Natural killer cell (primary cell): ENCODE measurements around the gene PPP2R2D. TPM values are rescaled to one million over a fixed set of nuclear protein-coding genes. Genes with fewer than 3 reads are reported as not detected.

Experiments used
- ATAC-seq, 3 donors: fragments of 150-1000 bp in 2 of 3; fragments of 200-7000 bp in 1 of 3; cut with Tn5 transposase; 1 replicate in 1 of 3; 2 replicates in 2 of 3; pipeline ENCODE4 v1.10.0; 2021; ENCODE audit warnings: mild to moderate bottlenecking in 2 of 3, moderate library complexity in 2 of 3
- DNase-seq, 2 donors: peaks; one replicate each; pipeline versions ENCODE4 v3.0.0 to v3.0.0-alpha.2; 2013 to 2021; ENCODE audit warnings: mixed read lengths in 1 of 2
- H3K27ac ChIP-seq: one replicate; pipeline ENCODE4 v1.5.1; 2013; ENCODE audit warnings: mild to moderate bottlenecking, low read length
- H3K27me3 ChIP-seq: one replicate; pipeline ENCODE4 v1.6.1; 2013; ENCODE audit warnings: low read length; ENCODE audit not compliant: control insufficient read depth, insufficient read depth
- H3K36me3 ChIP-seq: one replicate; pipeline ENCODE4 v1.6.1; 2013; ENCODE audit warnings: low read length; ENCODE audit not compliant: control insufficient read depth, insufficient read depth
- H3K4me1 ChIP-seq: one replicate; pipeline ENCODE4 v1.6.1; 2013; ENCODE audit warnings: low read length; ENCODE audit not compliant: control insufficient read depth, insufficient read depth
- H3K4me3 ChIP-seq: one replicate; pipeline ENCODE4 v1.5.1; 2013; ENCODE audit warnings: low read length
- H3K9me3 ChIP-seq: one replicate; pipeline ENCODE4 v1.6.1; 2013; ENCODE audit warnings: low read length; ENCODE audit not compliant: control insufficient read depth, insufficient read depth
- H3K27ac Mint-ChIP-seq, 2 donors: one replicate each; pipeline ENCODE4 v1.8.0; 2022; ENCODE audit warnings: mild to moderate bottlenecking in 2 of 2, mixed read lengths in 2 of 2, moderate library complexity in 1 of 2
- H3K27me3 Mint-ChIP-seq, 2 donors: one replicate each; pipeline ENCODE4 v1.8.0; 2022; ENCODE audit warnings: low read depth in 2 of 2, mixed read lengths in 2 of 2
- H3K36me3 Mint-ChIP-seq: one replicate; pipeline ENCODE4 v1.8.0; 2022; ENCODE audit warnings: mixed read lengths
- H3K4me1 Mint-ChIP-seq, 2 donors: one replicate each; pipeline ENCODE4 v1.8.0; 2022; ENCODE audit warnings: mixed read lengths in 2 of 2
- H3K4me3 Mint-ChIP-seq: one replicate; pipeline ENCODE4 v1.8.0; 2022; ENCODE audit warnings: mild to moderate bottlenecking, moderate library complexity, mixed read lengths
- H3K9me3 Mint-ChIP-seq, 2 donors: one replicate each; pipeline ENCODE4 v1.8.0; 2022; ENCODE audit warnings: mixed read lengths in 2 of 2
- CTCF ChIP-seq: fragments of 200-600 bp; IDR thresholded peaks from one replicate; pipeline ENCODE4 v1.8.0; 2022; ENCODE audit warnings: antibody characterized with exemption
- WGBS: methylation state at CpG from one replicate; pipeline ENCODE4 v1.1.7; 2013; ENCODE audit warnings: missing lambda C conversion rate; ENCODE audit not compliant: insufficient coverage; 5-methylcytosine and 5-hydroxymethylcytosine counted together
- intact Hi-C: fragments of 100-400 bp; cut with micrococcal nuclease; formaldehyde crosslinking; loops from one replicate; pipeline ENCODE4 v1.14.2; 2022
- total RNA-seq, 4 donors: library from RNA; stranded (reverse); fragments of 120-200 nt in 1 of 4; gene quantifications; one replicate each; pipeline versions ENCODE4 v1.2.3 to v1.2.4, GENCODE V29; 2013 to 2022

Gene PPP2R2D
- total RNA-seq, 3 donors from 2014 or later (not counting 1 experiment from before 2014, with no cell fraction given): 28.6 to 39.8 (median 35.8) TPM

GRCh38 chr10:131901181-131901829 is 497 bp downstream of the PPP2R2D start:
- H3K4me3 ChIP-seq: peak overlapping the region; percentile 55
- Mint-ChIP-seq H3K4me1 (peaks cover 70 to 74% of the 10 kb centered on the region in 2 donors), H3K36me3 (no peaks in the 10 kb centered on the region), H3K27me3 (no peaks in the 10 kb centered on the region), H3K27ac (peak overlapping the region; percentile 86 to 92), H3K9me3 (no peaks in the 10 kb centered on the region), H3K4me3 (peak overlapping the region; percentile 87)
- intact Hi-C loops: loop anchor here (5.0 kb wide), 1 partner anchor 256 kb away; no protein-coding TSS in a partner anchor
- H3K4me1 ChIP-seq: peaks cover 69% of the 10 kb centered on the region
- under 1% methylated on average over 83 of the region's 83 CpGs for WGBS
- H3K9me3 ChIP-seq: no peaks in the 10 kb centered on the region
- peak; percentile 1 to 5 (median 1) for ATAC-seq
- H3K27ac ChIP-seq: peak overlapping the region; percentile 71
- peak; percentile 51 to 68 for DNase-seq
- TF ChIP-seq CTCF: no peak
- no peaks in the 10 kb centered on the region for H3K27me3 ChIP-seq
- peaks cover 5% of the 10 kb centered on the region for H3K36me3 ChIP-seq

GRCh38 chr10:131902211-131902610 is 1.4 kb downstream of the PPP2R2D start:
- no peak for TF ChIP-seq CTCF
- ATAC-seq (no peak), DNase-seq (no peak)
- Histone ChIP-seq H3K27ac (peak overlapping the region; percentile 71), H3K9me3 (no peaks in the 10 kb centered on the region), H3K27me3 (no peaks in the 10 kb centered on the region), H3K36me3 (peaks cover 7% of the 10 kb centered on the region), H3K4me3 (no peak overlapping the region), H3K4me1 (peaks cover 63% of the 10 kb centered on the region)
- Mint-ChIP-seq H3K36me3 (no peaks in the 10 kb centered on the region), H3K27ac (peak overlapping the region; percentile 86 to 92), H3K4me3 (peak overlapping the region; percentile 87), H3K4me1 (peaks cover 64 to 69% of the 10 kb centered on the region in 2 donors), H3K27me3 (no peaks in the 10 kb centered on the region), H3K9me3 (no peaks in the 10 kb centered on the region)
- intact Hi-C loops: loop anchor here (5.0 kb wide), 1 partner anchor 255 kb away; no protein-coding TSS in a partner anchor
- 63% methylated on average over 5 of the region's 5 CpGs for WGBS

- H3K36me3 ChIP-seq: peaks cover 7% of the 10 kb centered on the region
- H3K27ac Mint-ChIP-seq: peak overlapping the region; percentile 86 to 92
- 95% methylated on average over 9 of the region's 9 CpGs for WGBS
- no peaks in the 10 kb centered on the region for H3K27me3 Mint-ChIP-seq
- peak overlapping the region; percentile 87 for H3K4me3 Mint-ChIP-seq
- H3K9me3 ChIP-seq: no peaks in the 10 kb centered on the region
- H3K9me3 Mint-ChIP-seq: no peaks in the 10 kb centered on the region
- no peaks in the 10 kb centered on the region for H3K27me3 ChIP-seq
- H3K4me3 ChIP-seq: no peak overlapping the region
- no peak for ATAC-seq
- intact Hi-C loops: loop anchor here (5.0 kb wide), 1 partner anchor 255 kb away; no protein-coding TSS in a partner anchor
- H3K36me3 Mint-ChIP-seq: no peaks in the 10 kb centered on the region
- peaks cover 61 to 66% of the 10 kb centered on the region in 2 donors for H3K4me1 Mint-ChIP-seq
- peaks cover 58% of the 10 kb centered on the region for H3K4me1 ChIP-seq
- DNase-seq: no peak
- TF ChIP-seq CTCF: no peak
- no peak overlapping the region for H3K27ac ChIP-seq
Observed at GRCh38 chr10:131902691-131903090, 1.9 kb downstream of the PPP2R2D start.

GRCh38 chr10:131905267-131905571 is 4.4 kb downstream of the PPP2R2D start:
- Mint-ChIP-seq H3K9me3 (no peaks in the 10 kb centered on the region), H3K36me3 (no peaks in the 10 kb centered on the region), H3K27me3 (no peaks in the 10 kb centered on the region), H3K4me1 (peaks cover 54 to 58% of the 10 kb centered on the region in 2 donors), H3K4me3 (no peak overlapping the region), H3K27ac (peak overlapping the region; percentile 82 to 83)
- ATAC-seq: no peak
- no peaks in the 10 kb centered on the region for H3K27me3 ChIP-seq
- H3K4me1 ChIP-seq: peaks cover 41% of the 10 kb centered on the region
- no peak for DNase-seq
- peaks cover 11% of the 10 kb centered on the region for H3K36me3 ChIP-seq
- no peak for TF ChIP-seq CTCF
- WGBS: 95% methylated on average over 5 of the region's 5 CpGs
- H3K9me3 ChIP-seq: no peaks in the 10 kb centered on the region
- H3K27ac ChIP-seq: peak overlapping the region; percentile 67
- H3K4me3 ChIP-seq: no peak overlapping the region
- intact Hi-C loops: no loop called here
